ENCODE measurements around the gene CPB1. TPM values are rescaled to one million over a fixed set of nuclear protein-coding genes. Genes with fewer than 3 reads are reported as not detected.

Gene CPB1
- total and polyA plus RNA-seq, 4 donors: 0.20 to 0.75 (median 0.57) TPM; not detected in 1

GRCh38 chr3:148865049-148865448 is 37.4 kb downstream of the CPB1 start, which contains the start of gene CPA3:
Gene CPA3 (plus strand): TSS chr3:148865296. CDS start chr3:148865308, 12 bp downstream.
- Histone ChIP-seq H3K27me3 (ENCODE audit: control insufficient read depth in 4 of 4, insufficient read depth in 4 of 4, low read length in 3 of 4) (peaks cover 0 to 2% (median 0%) of the 10 kb centered on the region in 4 donors), H3K36me3 (ENCODE audit: control insufficient read depth in 4 of 4, insufficient read depth in 3 of 4, low read depth in 1 of 4, low read length in 3 of 4) (no peaks in the 10 kb centered on the region), H3K27ac (ENCODE audit: low read depth in 1 of 2, low read length in 2 of 2) (no peak within 1 kb of the TSS), H3K4me3 (ENCODE audit: low read depth in 1 of 3, low read length in 3 of 3) (no peak within 1 kb of the TSS), H3K4me1 (ENCODE audit: control insufficient read depth in 4 of 4, insufficient read depth in 4 of 4, low read length in 3 of 4) (no peaks in the 10 kb centered on the region), H3K9me3 (ENCODE audit: control insufficient read depth in 4 of 4, low read length in 3 of 4) (no peaks in the 10 kb centered on the region), H3K9ac (ENCODE audit: low read depth in 1 of 2, low read length in 2 of 2) (no peak within 1 kb of the TSS)
- 76% methylated on average over 1 of the region's 1 CpG for WGBS
- TF ChIP-seq YY1 (IDR thresholded peaks at IDR 0.05) (no peak), REST (IDR thresholded peaks at IDR 0.05) (no peak), FOXA2 (IDR thresholded peaks at IDR 0.05) (no peak), NR2F2 (IDR thresholded peaks at IDR 0.05) (no peak), MAX (IDR thresholded peaks at IDR 0.05) (no peak), CTCF (IDR thresholded peaks at IDR 0.05; ENCODE audit: low read depth, low read length, missing input control) (no peak), RAD21 (IDR thresholded peaks at IDR 0.05) (no peak), HNF4A (conservative IDR thresholded peaks at IDR 0.05) (no peak), ATF3 (IDR thresholded peaks at IDR 0.05) (no peak), HNF4G (IDR thresholded peaks at IDR 0.05) (no peak), JUND (IDR thresholded peaks at IDR 0.05) (no peak), EGR1 (IDR thresholded peaks at IDR 0.05; ENCODE audit: low read depth in 2 of 2) (no peak)
- DNase-seq (ENCODE audit: low spot score): no peak

GRCh38 chr3:148866261-148866660 is 38.6 kb downstream of the CPB1 start:
- Histone ChIP-seq H3K9ac (ENCODE audit: low read depth in 1 of 2, low read length in 2 of 2) (no peak overlapping the region), H3K36me3 (ENCODE audit: control insufficient read depth in 4 of 4, insufficient read depth in 3 of 4, low read depth in 1 of 4, low read length in 3 of 4) (no peaks in the 10 kb centered on the region), H3K4me3 (ENCODE audit: low read depth in 1 of 3, low read length in 3 of 3) (no peak overlapping the region), H3K27me3 (ENCODE audit: control insufficient read depth in 4 of 4, insufficient read depth in 4 of 4, low read length in 3 of 4) (peaks cover 0 to 2% (median 0%) of the 10 kb centered on the region in 4 donors), H3K4me1 (ENCODE audit: control insufficient read depth in 4 of 4, insufficient read depth in 4 of 4, low read length in 3 of 4) (no peaks in the 10 kb centered on the region), H3K9me3 (ENCODE audit: control insufficient read depth in 4 of 4, low read length in 3 of 4) (no peaks in the 10 kb centered on the region), H3K27ac (ENCODE audit: low read depth in 1 of 2, low read length in 2 of 2) (no peak overlapping the region)
- TF ChIP-seq ZBTB33 (IDR thresholded peaks at IDR 0.05) (no peak), GABPA (IDR thresholded peaks at IDR 0.05 in 1 of 2, conservative IDR thresholded peaks at IDR 0.05 in 1 of 2) (no peak), RAD21 (IDR thresholded peaks at IDR 0.05) (no peak), REST (IDR thresholded peaks at IDR 0.05) (no peak), HNF4G (IDR thresholded peaks at IDR 0.05) (no peak), SP1 (IDR thresholded peaks at IDR 0.05) (no peak), JUND (IDR thresholded peaks at IDR 0.05) (no peak)
- WGBS: 91% methylated on average over 4 of the region's 4 CpGs
- DNase-seq (ENCODE audit: low spot score): no peak

Data from liver (tissue), 9 donors.